IPS DF 19.7 (cell line): Measurements from ENCODE around the gene UTRN.

ENCODE experiments used
- DNase-seq: peaks from one replicate; pipeline ENCODE4 v3.0.0-alpha.2; 2013; ENCODE audit warnings: low read depth, low spot score

UTRN gene

DNA sequence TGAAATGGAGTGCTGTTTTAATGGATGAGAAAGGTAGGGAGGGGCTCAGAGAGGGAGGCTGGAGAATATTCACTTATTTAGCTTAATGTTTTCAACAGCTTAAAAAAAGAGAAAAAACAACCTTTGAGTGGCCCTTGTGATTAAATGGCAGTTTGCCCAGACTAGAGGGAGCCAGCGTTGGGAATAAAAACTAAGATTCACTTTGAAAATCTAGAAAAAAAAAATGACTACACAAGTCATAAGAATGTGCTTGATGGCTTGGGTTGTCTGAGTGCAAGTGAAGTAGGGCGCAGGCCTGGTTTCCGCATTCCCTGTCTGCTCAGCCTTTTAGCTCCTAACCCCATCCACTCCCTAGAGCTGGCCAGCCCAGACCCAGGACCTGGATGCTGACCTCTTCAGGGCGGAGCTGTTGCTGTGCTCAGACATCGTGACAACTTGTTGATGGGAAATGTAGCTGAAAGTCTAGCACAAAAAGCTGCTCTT, 28.9 kb downstream of the UTRN start:
- no peak for DNase-seq

DNA sequence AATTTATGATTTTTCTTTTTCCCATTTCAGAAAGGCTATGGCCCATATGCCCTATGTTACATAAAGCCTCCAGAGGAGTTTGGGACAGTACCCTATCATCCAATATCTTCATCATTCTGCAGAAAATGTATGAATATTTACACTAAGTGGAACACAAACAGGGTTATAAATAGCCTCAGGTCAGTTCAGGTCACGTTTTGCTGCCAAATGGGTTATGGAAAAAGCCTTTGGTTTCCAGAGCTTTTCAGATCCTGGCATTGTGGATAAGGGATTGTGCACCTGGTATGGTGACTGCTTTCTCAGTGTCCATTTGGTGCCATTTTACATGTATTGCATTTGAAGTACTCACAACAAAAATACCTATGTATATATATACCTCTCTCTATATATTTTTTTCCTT, 29.4 kb downstream of the UTRN start:
- no peak for DNase-seq

DNA sequence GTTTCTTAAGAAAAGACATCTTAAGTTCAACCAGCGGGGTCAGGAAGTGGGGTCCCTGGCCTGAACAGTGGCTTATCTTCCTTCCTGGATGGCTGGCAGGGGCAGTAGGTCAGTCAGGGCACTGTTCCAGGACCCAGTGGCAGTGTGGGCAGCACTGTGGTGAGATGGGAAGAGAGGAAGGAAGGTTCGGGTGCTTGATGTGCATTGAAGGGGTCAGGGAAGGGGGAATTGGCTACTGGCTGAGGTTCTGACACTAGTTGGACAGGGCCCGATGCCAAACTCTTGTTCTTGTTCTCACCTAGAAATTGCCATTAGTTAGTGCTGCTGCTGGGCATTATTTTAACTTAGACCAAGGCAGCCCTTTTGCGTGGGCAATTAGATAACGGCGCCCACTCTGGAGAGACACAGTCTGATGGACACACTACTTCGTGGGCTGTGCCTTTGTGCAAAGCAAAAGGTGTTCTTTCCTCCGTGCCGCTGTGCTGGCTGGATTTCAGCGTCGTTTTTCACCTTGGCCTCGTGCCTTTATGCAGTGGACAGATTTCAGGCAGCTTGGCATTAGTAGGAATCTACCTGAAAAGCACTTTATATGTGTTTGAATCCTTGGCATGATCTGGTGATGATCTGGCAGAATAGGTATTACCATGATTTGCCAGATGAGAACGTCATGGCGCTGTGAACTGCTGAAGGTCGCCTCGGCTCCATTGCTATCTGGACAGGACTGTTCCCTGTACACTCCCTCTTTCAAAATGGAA, 30.3 kb downstream of the UTRN start:
- DNase-seq: no peak

DNA sequence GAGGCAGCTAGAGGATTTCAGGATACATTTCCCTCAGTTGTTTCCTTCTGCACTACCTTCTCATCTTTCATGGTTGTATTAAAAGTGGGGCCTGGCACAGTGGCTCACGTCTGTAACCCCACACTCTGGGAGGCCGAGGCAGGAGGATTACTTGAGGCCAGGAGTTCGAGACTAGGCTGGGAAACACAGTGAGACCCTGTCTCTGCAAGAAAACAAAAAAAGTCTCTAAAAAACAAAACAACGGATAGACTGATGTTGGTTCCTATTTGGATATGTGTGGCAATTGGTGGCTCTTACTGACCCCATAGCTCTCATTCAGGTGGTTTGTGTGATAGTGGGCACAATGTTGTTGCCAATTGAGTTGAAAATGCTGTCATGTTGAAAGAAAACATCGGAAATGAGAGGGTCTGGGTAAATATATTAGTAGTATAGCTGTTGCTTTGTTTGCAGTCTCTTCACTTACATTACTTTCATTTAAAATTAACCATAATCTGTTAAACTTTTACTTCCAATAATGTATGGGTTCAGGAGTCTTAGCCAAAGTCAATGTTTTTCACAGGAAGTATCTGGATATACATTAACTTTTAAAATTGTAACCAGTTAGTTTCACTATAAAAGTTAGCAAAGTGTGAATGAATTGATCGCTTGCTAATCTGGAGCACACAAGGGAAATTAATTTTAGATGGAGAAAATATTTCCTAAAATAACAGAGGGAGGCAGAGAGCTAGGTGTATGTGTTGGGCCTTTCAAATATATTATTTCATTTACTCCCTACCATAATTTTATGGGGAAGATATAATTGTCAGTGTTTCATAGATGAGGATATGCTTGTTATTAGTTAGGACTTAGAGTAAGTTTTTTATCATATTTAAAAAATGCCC, 31.1 kb downstream of the UTRN start:
- DNase-seq: no peak

DNA sequence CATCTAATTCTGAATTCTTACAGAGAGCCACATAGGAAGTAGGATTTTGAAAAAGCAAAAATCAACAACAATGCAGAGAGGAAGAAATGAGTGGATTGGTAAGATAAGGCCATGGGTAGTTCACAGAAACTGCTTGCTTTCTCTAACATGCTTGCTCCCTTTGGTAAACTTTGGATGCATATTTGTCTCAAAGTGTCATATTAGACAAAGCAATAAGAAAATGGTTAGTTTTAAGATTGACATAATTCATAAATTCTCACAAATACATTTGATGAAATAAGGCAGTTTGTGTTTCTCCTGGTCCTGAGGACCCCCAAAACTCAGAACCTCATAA, 31.7 kb downstream of the UTRN start:
- DNase-seq: no peak

DNA sequence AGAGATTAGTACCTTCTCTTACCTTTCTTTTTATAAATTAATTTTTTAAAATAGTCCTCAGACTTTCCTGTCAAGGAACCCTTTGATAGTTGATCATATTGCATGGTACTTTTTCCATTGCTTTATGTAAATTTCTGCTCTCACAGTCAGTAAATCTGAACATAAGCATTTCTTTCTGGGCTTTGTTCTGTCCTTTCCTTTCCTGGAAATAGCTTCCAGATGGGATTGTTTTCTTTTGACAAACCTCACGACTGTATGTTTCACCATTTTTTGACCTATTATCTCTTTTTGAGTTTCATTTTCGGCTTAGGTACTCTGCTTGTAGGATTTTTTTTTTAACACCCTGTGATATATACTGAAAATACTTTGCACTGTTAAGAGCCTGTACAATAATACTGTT, 32.6 kb downstream of the UTRN start:
- no peak for DNase-seq

DNA sequence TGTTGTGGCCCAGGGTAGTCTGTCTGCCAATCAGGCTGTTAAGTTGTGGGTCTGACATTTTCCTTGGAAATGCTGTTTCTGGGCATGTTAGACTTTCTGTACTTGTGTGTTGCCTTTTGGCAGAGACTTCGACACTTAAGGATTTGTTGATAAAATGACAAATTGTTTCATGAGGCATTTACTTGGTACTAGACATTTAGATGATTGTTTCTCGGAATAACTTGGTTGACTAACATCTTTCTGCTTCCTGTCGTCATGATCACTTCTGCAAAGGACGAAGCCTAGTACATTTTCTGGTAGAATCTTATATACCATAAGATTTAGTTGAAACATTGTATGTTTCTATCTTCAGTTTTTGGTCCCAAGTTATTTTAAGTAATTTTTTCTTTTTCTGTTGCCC, 34.1 kb downstream of the UTRN start:
- no peak for DNase-seq

DNA sequence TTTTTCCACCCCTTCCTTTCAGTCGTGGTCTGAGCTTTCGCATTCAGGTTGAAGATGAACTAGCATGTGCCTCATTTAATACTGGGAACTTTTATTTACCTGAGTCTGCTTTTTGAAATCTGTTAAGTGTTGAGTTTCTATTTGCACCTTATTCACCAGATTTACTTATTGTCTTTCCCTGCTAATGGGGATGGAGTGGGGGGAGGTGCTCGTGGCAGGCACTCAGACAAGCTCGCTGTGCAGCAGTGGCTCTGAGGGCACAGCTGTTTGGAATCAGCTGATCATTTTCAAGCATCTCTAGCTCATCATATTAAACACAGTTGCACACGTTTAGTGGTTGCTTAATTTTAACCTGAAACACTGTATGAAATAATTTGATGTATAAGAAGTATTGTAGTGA, 35.6 kb downstream of the UTRN start:
- DNase-seq: no peak

DNA sequence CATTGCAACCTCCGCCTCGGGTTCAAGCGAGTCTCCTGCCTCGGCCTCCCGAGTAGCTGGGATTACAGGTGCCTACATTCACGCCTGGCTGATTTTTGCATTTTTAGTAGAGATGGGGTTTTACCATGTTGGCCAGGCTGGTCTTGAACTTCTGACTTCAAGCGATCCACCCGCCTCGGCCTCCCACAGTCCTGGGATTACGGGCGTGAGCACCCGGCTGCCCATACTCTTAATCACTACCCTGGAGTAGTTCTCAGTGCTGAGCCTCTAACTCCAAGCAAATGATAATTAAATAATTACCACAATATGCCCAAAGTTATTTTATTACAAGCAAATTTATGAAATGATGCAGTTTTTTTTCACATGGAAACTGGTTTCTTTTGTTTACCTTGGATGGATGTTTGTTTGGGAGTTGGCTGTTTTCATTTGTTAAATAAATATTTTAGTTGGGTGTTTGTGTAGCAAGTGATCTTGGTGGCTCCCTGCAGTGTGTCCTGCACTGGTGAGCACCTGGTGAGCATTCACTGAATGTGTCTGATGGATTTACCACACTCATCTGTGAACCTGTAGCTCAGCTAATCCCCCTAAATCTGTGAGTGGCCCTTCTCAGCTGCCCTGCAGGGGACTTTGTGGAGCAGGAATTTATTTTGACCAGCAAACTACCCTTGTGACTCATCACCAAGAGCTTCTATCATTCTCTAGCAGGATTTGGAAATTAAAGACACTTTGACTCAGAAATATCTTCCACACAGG, 36.9 kb downstream of the UTRN start:
- DNase-seq: no peak

DNA sequence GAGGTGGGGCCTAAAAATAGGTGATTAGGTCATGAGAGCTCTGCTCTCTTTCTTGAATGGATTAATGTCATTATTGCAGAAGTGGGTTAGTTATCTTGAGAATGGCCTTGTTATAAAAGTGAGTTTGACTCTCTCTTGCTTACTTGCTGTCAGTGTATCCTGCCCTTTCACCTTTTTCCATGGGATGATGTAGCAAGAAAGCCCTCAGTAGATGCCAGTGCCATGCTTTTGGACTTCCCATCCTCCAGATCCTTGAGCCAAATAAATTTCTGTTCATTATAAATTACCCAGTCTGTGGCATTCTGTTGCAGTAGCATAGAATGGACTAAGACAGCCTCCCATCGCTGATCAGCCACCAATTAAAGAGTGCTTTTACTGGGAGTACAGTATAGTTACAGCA, 40.1 kb downstream of the UTRN start:
- no peak for DNase-seq

DNA sequence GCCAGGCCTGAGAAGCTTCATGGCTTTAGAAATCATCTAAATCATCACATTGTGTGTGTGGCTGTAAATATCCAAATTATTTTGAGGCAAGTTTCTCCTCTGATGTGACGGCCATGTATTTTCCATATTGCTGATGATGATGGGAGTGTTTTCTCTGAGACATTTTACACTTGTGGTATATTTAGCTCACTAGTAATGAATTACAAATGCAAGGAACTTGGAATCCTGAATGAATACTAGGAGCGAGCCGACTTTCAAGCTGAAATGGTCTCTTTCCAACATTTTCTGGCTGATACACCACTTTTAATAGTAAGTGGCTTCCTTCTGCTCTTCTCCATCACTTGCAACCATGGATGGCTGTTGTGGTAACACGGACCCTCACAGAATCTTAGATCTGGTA, 41.3 kb downstream of the UTRN start:
- no peak for DNase-seq

DNA sequence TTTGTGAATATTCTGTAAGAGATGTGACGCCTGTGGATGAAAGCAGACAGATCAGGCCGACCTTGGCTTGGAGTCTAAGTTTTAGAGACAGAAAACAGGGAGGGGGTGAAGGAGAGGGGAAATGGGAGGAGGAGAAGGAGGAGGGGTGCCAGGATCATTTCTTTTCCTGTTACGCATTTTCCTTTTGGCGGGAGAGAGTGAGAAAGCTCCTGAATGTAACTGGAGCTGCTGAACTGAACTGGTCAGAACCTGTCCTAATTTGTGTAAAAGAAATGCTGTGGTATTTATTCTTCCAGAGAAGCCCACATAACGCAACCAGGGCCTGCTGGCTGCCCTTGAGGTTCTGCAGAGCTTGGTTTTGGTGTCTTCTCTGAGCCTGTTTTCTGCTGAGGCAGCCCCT, 41.9 kb downstream of the UTRN start:
- DNase-seq: no peak

DNA sequence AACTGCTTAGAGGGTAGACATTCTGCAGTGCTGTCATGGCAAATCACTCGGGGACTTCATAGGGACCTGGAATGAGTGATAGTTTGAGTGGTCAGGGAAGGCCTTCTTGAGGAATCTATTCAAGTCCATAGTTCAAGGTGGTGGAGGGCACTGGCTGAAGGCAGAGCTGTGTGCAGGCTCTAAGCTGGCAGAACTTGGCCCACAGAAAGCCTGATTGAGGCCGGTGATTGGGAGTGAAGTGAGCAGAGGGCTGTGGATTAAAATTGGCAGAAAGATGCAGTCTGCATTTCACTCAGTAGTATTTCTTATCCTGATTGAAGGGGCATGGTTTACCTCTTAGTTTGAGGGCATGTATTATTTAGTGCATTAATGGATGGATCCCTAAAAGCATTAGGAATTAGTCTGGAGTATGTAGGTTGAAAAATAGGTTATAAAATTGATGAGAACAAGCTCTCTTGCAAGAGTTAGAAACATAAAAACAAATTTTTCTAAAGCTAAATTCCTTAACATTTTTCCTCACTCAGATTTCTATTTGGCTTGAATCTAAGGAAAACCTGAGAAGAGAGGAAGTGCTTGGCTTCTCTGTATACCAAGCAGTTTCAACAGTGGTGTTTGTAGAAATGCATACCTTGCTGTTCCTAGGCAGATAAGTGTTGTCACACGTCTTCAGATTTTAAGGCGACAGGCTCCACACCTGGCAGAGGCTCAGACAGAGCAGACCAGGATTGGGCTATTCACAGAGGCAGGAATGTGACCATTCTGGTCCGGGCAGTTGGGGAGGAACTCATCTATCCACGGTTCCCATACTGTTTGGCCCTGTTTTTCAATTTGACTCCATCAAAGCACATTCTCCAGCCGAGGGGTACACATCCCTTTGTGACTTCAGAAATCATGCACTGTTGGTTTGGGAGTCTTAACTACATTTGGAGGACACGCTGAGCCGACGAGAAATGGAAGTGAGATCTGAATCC, 45.2 kb downstream of the UTRN start:
- DNase-seq: peak; percentile 92

DNA sequence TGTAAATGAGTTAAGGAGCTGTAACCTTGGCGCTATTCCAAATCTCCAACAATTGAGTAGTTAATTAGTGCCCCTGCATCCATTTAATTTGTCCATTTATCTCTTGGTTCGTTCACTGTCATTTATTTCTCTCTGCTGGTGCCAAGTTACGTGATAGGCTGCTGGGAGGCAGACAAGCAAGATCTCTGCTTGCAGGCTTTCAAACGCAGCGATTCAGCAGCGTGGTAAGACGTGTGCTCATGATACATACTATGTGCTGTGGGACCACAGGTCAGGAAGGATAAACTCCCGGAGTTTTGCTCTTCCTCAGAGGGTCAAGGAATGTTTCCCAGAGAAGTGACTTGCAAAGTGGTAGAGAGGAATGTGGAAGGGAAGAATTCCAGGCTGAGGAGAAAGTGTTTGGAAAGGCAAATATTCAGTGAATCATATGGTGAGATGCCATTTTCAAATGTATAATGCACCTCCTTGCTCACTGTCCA, 46.4 kb downstream of the UTRN start:
- DNase-seq: no peak

DNA sequence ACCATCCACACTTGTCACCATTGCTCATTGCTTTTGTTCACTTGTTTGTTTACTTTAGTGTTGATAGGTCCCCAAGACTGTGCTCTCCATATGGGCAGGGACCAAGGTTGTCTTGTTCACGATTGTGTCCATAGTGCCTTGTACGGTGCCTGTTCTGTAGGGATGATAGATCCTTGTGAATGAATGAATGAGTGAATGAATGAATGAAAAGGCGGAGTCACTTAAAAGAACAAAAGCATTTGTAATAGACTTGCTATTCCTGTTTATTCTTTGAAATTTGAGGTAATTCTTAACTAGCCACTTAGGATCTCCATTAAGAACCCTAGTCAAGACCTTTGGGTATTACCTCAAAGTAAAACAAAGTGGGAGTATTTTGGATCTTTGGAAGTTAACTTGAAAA, 47.0 kb downstream of the UTRN start:
- no peak for DNase-seq

DNA sequence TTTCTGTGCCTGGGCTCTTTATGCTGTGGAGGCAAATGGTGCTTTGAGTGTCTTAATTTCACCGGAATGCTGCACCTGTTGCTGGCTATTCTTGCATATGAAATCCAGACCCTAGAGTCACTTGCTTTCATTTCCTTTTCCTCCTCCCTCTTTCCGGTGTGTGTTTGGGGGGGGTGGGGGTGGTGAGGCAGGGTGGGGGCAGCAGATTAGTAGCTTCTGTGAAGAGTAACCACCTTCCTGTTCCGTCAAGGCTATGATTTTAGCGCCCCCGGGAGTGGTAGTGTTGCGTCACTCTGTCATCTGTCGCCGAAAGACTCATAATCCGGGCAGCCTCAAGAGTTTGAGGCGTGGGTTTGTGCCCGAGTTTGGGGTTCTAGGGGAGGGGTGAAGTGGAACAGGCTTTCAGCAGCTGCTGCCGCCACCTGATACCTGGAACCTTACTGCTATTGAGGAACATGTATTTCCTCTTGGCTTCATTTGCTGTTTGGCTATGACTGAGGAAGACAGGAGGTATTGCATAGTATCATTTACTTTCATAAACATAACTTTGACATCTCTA, 49.1 kb downstream of the UTRN start:
- DNase-seq: no peak
